ENCODE data around the gene TFCP2.

DNA sequence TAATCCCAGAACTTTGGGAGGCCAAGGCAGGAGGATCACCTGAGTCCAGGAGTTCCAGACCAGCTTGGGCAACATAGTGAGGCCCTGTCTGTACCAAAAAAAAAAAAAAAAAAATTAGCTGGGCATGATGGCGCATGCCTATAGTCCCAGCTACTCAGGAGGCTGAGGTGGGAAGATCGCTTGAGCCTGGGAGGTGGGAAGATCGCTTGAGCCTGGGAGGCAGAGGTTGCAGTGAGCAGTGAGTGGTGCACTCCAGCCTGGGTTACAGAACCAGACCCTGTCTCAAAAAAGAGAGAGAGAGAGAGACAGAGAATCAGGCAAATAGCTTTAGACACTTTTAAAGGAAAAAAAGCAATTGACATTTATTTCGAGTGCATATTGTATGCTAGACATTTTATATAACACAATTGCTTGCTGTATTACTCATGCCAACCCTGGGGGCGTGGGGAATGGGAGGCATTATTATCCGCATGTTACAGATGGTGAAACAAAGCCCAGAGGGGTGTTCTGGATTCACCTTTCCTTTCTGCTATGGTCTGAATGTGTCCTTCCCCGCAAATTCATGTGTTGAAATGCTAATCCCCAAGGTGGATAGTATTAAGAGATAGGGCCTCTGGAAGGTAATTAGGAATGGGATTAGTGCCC, 35.2 kb upstream of the TFCP2 start:
- TF ChIP-seq CTCF (IDR thresholded peaks at IDR 0.05), result no peak
- no peak for TF ChIP-seq POLR2A (IDR thresholded peaks at IDR 0.05)
